OCI-LY1 (cell line): Measurements from ENCODE around the gene SH2D5.

Experiments used
- EZH2 ChIP-seq: fragments of 200-600 bp; sonication (generic), shearing (Covaris generic); IDR thresholded peaks from 2 replicates; pipeline ENCODE4 v1.8.0; 2017; ENCODE audit warnings: borderline replicate concordance, mixed run types, mild to moderate bottlenecking, antibody characterized with exemption, low read length, moderate library complexity, mixed read lengths
- TF ChIP-seq, protein P1 (sequence below): fragments of 200-600 bp; sonication (generic), shearing (Covaris generic); IDR thresholded peaks from 2 replicates; pipeline ENCODE4 v1.5.1; 2017; ENCODE audit warnings: mild to moderate bottlenecking, antibody characterized with exemption, low read length, moderate library complexity, mixed read lengths

DNA sequence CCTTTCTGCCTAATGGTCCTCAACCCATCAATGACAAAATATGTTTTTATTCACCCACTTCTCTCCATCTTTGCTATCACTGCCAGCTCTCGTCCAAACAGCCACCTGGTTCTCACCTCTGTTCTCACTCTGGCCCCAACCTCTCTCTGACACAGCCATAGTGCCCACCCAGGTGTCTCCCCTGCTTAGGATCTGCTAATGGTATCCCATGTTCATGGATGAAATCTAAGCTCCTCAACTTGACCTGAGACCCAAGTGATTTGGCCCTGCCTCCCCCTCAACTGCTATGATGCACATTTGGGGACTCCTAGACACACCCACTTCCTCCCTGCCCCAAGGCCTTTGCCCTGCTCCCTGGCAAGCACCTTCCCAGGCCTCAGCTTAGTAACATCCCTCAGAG lies 40.6 kb downstream of the SH2D5 start:
- TF ChIP-seq, protein P1, sequence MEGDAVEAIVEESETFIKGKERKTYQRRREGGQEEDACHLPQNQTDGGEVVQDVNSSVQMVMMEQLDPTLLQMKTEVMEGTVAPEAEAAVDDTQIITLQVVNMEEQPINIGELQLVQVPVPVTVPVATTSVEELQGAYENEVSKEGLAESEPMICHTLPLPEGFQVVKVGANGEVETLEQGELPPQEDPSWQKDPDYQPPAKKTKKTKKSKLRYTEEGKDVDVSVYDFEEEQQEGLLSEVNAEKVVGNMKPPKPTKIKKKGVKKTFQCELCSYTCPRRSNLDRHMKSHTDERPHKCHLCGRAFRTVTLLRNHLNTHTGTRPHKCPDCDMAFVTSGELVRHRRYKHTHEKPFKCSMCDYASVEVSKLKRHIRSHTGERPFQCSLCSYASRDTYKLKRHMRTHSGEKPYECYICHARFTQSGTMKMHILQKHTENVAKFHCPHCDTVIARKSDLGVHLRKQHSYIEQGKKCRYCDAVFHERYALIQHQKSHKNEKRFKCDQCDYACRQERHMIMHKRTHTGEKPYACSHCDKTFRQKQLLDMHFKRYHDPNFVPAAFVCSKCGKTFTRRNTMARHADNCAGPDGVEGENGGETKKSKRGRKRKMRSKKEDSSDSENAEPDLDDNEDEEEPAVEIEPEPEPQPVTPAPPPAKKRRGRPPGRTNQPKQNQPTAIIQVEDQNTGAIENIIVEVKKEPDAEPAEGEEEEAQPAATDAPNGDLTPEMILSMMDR = no peak
- no peak for TF ChIP-seq EZH2
